GM12878 (cell line): ENCODE results near the gene KRT81.

Source experiments
- BCL3 ChIP-seq: IDR thresholded peaks from 2 replicates; pipeline ENCODE4 v1.6.1; 2011; ENCODE audit warnings: borderline replicate concordance, low read depth, mild to moderate bottlenecking, moderate library complexity, low read length; ENCODE audit not compliant: insufficient read depth, poor library complexity, severe bottlenecking
- BRCA1 ChIP-seq: IDR thresholded peaks from 2 replicates; pipeline ENCODE4 v1.6.1; 2011; ENCODE audit warnings: low read depth, low read length, improper control_type of control experiment
- E4F1 ChIP-seq: fragments of 450-650 bp; IDR thresholded peaks from 2 replicates; pipeline ENCODE4 v1.6.1; 2018; ENCODE audit warnings: borderline replicate concordance, mild to moderate bottlenecking; ENCODE audit not compliant: partially characterized antibody
- EP300 ChIP-seq, 2 experiments: fragments of 150-350 bp in 1 of 2; IDR thresholded peaks; 2 replicates each; pipeline ENCODE4 v1.6.1; 2011 to 2012; ENCODE audit warnings: low read depth in 2 of 2, low read length in 2 of 2, borderline replicate concordance in 1 of 2, improper control_type of control experiment in 1 of 2, inconsistent platforms in 1 of 2; ENCODE audit not compliant: control insufficient read depth in 1 of 2
- EZH2 ChIP-seq: IDR thresholded peaks from 2 replicates; pipeline ENCODE4 v1.6.1; 2012; ENCODE audit warnings: low read depth, mild to moderate bottlenecking, control low read depth, inconsistent platforms, low read length, borderline replicate concordance; ENCODE audit not compliant: control insufficient read depth
- GABPA ChIP-seq: IDR thresholded peaks from 2 replicates; pipeline ENCODE4 v1.6.1; 2014; ENCODE audit warnings: antibody characterized with exemption, low read depth, mild to moderate bottlenecking, inconsistent platforms
- IKZF1 ChIP-seq: fragments of 450-650 bp; conservative IDR thresholded peaks from 2 replicates; pipeline ENCODE4 v1.6.1; 2017; ENCODE audit warnings: antibody characterized with exemption, mild to moderate bottlenecking
- KDM1A ChIP-seq: fragments of 200-600 bp; sonication (generic); IDR thresholded peaks from 2 replicates; pipeline ENCODE4 v1.6.1; 2016; ENCODE audit warnings: borderline replicate concordance
- POLR2A ChIP-seq: IDR thresholded peaks from 2 replicates; pipeline ENCODE4 v1.6.1; 2011; ENCODE audit warnings: low read depth, mild to moderate bottlenecking, low read length
- POLR2AphosphoS5 ChIP-seq: IDR thresholded peaks from 2 replicates; pipeline ENCODE4 v1.6.1; 2011; ENCODE audit warnings: mild to moderate bottlenecking, low read length, inconsistent platforms
- SMAD1 ChIP-seq: fragments of 450-650 bp; IDR thresholded peaks from 2 replicates; pipeline ENCODE4 v1.6.1; 2018; ENCODE audit warnings: mild to moderate bottlenecking, low read depth; ENCODE audit not compliant: partially characterized antibody
- ZNF274 ChIP-seq: IDR thresholded peaks from one replicate; pipeline ENCODE4 v1.8.0; 2011; ENCODE audit not compliant: insufficient read length, insufficient read depth
- TF ChIP-seq, protein P1 (sequence below), 3 experiments: IDR thresholded peaks in 2 of 3; conservative IDR thresholded peaks in 1 of 3; 2 replicates each; pipeline ENCODE4 v1.5.1; 2011; ENCODE audit warnings: low read depth in 3 of 3, low read length in 3 of 3, mild to moderate bottlenecking in 3 of 3, control low read depth in 2 of 3, moderate library complexity in 2 of 3, inconsistent platforms in 1 of 3, mixed read lengths in 1 of 3; ENCODE audit not compliant: control insufficient read depth in 2 of 3, insufficient read depth in 1 of 3; ENCODE audit errors: extremely low read depth in 1 of 3
- TF ChIP-seq, protein P2 (sequence below): fragments of 450-650 bp; IDR thresholded peaks from 2 replicates; pipeline ENCODE4 v1.6.1; 2016; ENCODE audit warnings: mild to moderate bottlenecking

GRCh38 chr12:52252728-52253343 lies 38.5 kb downstream of the KRT81 start:
- TF ChIP-seq ZNF274 (no peak), BCL3 (no peak), EP300 (IDR thresholded peaks at IDR 0.05; ENCODE audit: borderline replicate concordance in 1 of 2, control insufficient read depth in 1 of 2, low read depth in 2 of 2, low read length in 2 of 2) (no peak), GABPA (no peak), IKZF1 (no peak), POLR2A (no peak), BRCA1 (no peak), KDM1A (no peak), EZH2 (no peak), POLR2AphosphoS5 (no peak), E4F1 (no peak), SMAD1 (no peak)
- TF ChIP-seq, protein P1, sequence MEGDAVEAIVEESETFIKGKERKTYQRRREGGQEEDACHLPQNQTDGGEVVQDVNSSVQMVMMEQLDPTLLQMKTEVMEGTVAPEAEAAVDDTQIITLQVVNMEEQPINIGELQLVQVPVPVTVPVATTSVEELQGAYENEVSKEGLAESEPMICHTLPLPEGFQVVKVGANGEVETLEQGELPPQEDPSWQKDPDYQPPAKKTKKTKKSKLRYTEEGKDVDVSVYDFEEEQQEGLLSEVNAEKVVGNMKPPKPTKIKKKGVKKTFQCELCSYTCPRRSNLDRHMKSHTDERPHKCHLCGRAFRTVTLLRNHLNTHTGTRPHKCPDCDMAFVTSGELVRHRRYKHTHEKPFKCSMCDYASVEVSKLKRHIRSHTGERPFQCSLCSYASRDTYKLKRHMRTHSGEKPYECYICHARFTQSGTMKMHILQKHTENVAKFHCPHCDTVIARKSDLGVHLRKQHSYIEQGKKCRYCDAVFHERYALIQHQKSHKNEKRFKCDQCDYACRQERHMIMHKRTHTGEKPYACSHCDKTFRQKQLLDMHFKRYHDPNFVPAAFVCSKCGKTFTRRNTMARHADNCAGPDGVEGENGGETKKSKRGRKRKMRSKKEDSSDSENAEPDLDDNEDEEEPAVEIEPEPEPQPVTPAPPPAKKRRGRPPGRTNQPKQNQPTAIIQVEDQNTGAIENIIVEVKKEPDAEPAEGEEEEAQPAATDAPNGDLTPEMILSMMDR (IDR thresholded peaks at IDR 0.05 in 2 of 3, conservative IDR thresholded peaks at IDR 0.05 in 1 of 3; ENCODE audit: control insufficient read depth in 2 of 3, extremely low read depth in 1 of 3, insufficient read depth in 1 of 3, low read depth in 3 of 3, low read length in 3 of 3) = no peak
- TF ChIP-seq, protein P2, sequence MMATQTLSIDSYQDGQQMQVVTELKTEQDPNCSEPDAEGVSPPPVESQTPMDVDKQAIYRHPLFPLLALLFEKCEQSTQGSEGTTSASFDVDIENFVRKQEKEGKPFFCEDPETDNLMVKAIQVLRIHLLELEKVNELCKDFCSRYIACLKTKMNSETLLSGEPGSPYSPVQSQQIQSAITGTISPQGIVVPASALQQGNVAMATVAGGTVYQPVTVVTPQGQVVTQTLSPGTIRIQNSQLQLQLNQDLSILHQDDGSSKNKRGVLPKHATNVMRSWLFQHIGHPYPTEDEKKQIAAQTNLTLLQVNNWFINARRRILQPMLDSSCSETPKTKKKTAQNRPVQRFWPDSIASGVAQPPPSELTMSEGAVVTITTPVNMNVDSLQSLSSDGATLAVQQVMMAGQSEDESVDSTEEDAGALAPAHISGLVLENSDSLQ = no peak
